HG03060 (cell line): ENCODE results near the gene SEC61G.

ENCODE experiments used
- ATAC-seq: cut with Tn5 transposase; IDR thresholded peaks from one replicate; pipeline ENCODE4 v1.9.1; 2021; ENCODE audit warnings: low read depth, moderate number of reproducible peaks; ENCODE audit not compliant: unreplicated experiment

Gene SEC61G

GRCh38 chr7:54773472-54774399, 14.7 kb upstream of the SEC61G start:
- no peak for ATAC-seq

GRCh38 chr7:54769203-54769602, 10.2 kb upstream of the SEC61G start:
- no peak for ATAC-seq

DNA sequence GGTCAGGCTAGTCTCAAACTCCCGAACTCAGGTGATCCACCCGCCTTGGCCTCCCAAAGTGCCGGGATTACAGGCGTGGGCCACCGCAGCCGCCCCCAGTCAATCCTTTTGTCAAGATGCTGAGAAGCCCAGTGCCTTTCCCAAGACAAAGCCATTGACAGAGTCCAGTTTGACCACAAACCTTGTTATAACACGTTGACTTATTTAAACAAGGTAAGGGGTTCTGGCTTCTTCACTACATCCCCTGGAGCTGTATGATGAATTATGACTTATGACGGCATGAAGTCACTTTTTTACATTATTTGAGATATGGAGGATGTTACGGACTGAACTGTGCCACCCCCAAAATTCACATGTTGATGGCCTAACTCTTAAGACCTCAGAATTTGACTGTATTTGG, 5.8 kb upstream of the SEC61G start:
- no peak for ATAC-seq

DNA sequence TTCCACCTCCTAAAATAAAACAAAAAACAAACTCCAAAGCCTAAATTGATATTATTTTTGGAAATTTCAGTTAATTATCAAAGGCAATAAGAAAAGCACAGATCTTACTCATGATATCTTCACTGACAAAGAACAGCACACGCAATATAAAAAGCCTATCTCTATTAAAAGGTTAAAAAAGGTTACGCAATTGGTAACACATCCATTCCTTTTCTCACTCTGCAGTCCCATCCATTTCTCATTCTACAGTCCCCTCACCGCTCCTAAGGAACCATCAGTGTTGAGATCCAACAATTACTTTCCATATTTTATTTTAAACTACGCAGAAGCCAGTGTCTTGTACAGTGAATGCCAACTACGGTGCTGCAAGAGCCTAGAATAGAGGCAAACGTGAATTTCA, 1.3 kb downstream of the SEC61G start:
- ATAC-seq: no peak

- ATAC-seq: no peak
Observed at GRCh38 chr7:54749200-54749599, 9.8 kb downstream of the SEC61G start.

GRCh38 chr7:54747234-54747633, 11.8 kb downstream of the SEC61G start:
- ATAC-seq: no peak

DNA sequence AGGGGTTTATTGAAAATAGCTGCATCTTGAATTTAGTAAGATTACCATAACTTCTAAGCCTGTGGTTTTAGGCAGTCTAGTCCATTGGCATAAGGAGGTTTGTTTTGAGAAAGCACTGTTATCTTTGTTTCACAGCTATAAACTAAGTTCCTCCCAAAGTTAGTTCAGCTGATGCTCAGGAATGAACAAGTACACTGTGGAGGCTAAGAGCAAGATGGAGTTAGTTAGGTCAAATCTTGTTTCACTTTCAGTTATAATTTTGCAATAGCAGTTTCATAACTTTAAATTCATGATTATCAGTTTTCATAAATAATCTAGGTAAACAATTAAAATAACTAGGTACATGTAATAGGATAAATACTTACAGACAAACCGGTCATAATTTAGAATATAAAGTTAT, 15.4 kb downstream of the SEC61G start:
- no peak for ATAC-seq

DNA sequence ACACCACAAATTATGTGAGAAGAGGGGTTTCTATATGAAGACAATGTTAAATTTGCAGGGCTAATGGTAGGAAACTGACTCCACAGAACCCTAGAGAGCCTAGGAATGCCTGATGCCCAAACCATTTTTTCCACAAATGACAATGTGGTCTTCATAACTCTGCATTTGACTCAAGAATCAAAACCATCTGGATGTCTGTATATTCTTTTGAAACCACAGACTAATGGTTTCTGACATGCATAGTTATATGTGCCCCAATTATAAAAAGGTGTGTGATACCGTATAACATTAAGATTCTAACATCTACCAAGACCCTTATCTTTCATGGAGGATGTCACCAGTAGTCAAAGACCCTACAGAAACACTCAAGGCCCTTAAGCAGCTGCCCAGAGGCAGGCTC, 20.3 kb downstream of the SEC61G start:
- no peak for ATAC-seq

DNA sequence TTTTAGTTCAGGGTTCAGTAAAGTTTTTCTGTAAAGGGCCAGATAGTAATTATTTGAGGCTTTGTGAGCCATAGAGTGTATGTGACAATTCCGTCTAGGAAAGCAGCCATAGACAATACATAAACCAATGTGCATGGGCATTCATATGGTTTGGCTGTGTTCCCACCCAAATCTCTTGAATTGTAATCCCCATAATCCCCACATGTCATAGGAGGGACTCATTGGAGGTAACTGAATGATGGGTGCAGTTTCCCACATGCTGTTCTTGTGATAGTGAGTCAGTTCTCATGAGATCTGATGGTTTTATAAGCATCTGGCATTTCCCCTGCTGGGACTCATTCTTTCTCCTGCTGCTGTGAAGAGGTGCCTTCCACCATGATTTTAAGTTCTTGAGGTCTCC, 29.9 kb downstream of the SEC61G start:
- ATAC-seq: no peak

DNA sequence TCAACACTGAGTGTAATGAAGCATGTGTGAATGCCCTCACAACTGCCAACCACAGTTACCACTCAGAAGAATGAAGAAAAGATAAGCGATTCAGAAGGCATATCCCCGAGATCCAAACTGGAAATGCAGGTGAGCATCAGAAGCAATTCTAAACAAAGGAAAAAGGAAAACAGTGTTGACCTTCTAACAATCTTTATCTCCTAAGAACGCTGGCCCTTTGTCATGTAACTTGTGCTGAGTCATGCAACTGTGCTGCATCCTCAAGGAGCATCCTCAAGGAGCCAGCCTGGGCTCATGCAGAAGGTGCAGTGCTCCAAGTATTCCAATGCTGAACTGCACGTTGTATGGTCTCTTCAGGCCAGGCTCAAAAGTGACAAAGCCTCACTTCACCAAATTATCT, 30.6 kb downstream of the SEC61G start:
- no peak for ATAC-seq

GRCh38 chr7:54725255-54725654, 33.8 kb downstream of the SEC61G start:
- ATAC-seq: no peak

GRCh38 chr7:54722502-54722901, 36.5 kb downstream of the SEC61G start:
- ATAC-seq: no peak

DNA sequence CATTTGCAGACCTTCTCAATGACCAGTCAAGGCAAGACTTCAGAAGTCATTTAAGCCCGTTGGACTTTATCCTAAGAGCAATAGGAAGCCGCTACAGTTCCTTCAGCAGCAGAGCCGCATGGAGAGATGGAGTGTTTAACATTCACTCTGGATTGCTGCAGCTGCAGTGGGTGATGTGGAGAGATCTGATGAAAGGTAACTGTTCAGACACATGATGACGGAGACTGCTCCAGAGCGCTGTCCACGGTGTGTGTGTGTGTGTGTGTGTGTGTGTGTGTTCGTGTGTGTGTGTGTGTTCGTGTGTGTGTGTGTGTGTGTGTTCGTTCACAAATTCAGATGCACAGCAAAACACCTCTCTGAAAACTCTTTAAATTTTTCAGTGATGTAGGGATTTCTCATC, 37.0 kb downstream of the SEC61G start:
- no peak for ATAC-seq

GRCh38 chr7:54719974-54720373, 39.0 kb downstream of the SEC61G start:
- no peak for ATAC-seq

- no peak for ATAC-seq
Observed at GRCh38 chr7:54719425-54719824, 39.6 kb downstream of the SEC61G start.

DNA sequence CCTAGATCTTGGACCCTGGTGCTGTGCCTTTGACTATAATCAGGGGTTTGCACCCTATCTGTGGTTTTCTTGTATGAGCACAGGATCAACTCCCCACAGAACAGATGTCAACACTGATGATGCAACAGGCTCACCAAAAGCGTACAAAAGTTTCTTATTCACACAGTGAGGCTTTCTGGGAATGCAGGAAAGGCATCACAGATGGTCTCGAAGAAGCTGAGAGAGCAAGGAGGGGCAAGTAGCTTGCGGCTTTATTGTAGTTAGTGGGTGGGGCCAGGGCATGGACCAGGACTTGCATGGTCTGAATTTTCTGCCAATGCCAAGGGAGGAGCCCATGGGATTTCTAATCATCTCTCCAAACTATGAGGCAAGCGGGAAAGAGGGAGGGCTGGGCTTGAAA, 46.2 kb downstream of the SEC61G start:
- no peak for ATAC-seq

- ATAC-seq: no peak
Observed at GRCh38 chr7:54711900-54712595, 47.0 kb downstream of the SEC61G start.

- ATAC-seq: no peak
Observed at GRCh38 chr7:54709283-54709682, 49.7 kb downstream of the SEC61G start.

GRCh38 chr7:54705436-54705835, 53.6 kb downstream of the SEC61G start:
- ATAC-seq: no peak

DNA sequence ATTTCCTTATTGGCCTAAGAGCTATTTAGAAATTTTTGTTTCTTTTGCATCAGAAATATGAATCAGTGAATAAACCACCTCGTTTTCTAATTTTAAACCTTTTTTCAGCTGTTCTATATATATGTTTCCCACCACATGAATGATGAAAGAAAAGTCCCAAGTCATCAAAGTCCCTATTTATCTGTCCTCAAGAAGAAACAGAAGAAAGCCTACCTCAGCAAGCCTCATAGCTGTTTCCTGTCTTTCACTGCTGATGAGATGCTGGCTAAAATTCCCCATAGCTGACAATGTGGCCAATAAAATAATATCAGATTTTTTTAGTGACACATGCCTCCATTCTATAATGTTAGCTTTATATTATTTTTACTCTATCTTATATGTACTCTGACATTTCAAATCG, 54.2 kb downstream of the SEC61G start:
- ATAC-seq: no peak
